ENCODE data around the gene PHF14.
"Not testable (repeated sequence)": the region's sequence is repeated elsewhere in the genome, so short reads cannot be mapped to it uniquely, and the experiment has no call there.

PHF14 gene, protein sequence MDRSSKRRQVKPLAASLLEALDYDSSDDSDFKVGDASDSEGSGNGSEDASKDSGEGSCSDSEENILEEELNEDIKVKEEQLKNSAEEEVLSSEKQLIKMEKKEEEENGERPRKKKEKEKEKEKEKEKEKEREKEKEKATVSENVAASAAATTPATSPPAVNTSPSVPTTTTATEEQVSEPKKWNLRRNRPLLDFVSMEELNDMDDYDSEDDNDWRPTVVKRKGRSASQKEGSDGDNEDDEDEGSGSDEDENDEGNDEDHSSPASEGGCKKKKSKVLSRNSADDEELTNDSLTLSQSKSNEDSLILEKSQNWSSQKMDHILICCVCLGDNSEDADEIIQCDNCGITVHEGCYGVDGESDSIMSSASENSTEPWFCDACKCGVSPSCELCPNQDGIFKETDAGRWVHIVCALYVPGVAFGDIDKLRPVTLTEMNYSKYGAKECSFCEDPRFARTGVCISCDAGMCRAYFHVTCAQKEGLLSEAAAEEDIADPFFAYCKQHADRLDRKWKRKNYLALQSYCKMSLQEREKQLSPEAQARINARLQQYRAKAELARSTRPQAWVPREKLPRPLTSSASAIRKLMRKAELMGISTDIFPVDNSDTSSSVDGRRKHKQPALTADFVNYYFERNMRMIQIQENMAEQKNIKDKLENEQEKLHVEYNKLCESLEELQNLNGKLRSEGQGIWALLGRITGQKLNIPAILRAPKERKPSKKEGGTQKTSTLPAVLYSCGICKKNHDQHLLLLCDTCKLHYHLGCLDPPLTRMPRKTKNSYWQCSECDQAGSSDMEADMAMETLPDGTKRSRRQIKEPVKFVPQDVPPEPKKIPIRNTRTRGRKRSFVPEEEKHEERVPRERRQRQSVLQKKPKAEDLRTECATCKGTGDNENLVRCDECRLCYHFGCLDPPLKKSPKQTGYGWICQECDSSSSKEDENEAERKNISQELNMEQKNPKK

DNA sequence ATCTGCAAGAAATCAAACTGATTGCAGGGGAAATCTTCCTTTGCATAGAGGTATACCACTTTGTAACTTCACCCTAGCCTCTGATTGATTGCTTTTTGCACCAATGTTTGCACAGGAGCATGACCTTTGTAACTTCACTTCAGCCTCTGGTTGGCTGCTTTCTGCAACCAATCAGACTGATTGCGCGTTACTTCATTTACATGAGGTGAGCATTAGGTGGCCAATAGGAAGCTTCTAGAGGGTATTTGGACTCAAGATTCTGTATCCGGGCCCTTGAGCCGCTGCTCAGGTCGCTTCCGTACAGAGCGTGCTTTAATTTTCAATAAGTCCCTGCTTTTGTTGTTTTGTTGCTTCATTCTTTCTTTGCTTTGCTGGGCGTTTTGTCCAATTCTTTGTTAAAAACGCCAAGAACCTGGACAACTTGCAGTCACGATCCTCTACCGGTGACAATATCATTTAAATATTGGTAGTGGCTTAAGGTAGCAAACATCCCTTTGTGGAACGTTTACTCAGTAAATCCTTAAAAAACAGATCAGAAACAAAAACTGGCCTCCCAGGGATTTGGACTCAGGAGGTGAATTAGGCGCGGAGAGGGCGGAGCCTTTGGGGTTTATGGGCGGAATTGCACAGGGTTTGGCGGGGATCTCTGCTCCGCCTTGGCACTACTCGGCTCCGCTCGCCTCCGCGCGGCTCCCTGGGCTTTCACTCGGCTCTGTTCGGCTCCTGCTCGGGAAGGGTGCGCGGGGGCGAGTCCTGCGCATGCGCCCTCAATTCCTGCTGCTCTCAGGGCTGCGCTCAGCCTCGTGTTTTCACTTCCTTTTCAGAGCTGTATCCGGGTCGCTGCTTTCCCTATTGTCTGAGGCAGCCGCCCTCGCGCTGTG lies at the start of gene PHF14:
PHF14 (plus strand) TSS at position 812 of the 881 bp plus-strand sequence. CDS start 452 bp downstream, outside the sequence.
- no peaks in the 10 kb centered on the region for H3K27me3 ChIP-seq (replicated peaks)
- DNase-seq = peak; percentile 96
- peak within 1 kb of the TSS; percentile 45 for H3K27ac ChIP-seq
- in situ Hi-C loops (cut with HindIII; ENCODE audit: low pct_ligation_motif_present, low sequenced_read_pairs) = no loop called here
- H3K36me3 ChIP-seq (replicated peaks) = no peaks in the 10 kb centered on the region
- H3K4me3 ChIP-seq (ENCODE audit: low read depth, low read length) = peak within 1 kb of the TSS; percentile 83
- TF ChIP-seq, protein P1, sequence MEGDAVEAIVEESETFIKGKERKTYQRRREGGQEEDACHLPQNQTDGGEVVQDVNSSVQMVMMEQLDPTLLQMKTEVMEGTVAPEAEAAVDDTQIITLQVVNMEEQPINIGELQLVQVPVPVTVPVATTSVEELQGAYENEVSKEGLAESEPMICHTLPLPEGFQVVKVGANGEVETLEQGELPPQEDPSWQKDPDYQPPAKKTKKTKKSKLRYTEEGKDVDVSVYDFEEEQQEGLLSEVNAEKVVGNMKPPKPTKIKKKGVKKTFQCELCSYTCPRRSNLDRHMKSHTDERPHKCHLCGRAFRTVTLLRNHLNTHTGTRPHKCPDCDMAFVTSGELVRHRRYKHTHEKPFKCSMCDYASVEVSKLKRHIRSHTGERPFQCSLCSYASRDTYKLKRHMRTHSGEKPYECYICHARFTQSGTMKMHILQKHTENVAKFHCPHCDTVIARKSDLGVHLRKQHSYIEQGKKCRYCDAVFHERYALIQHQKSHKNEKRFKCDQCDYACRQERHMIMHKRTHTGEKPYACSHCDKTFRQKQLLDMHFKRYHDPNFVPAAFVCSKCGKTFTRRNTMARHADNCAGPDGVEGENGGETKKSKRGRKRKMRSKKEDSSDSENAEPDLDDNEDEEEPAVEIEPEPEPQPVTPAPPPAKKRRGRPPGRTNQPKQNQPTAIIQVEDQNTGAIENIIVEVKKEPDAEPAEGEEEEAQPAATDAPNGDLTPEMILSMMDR (IDR thresholded peaks at IDR 0.05; ENCODE audit: low read depth, low read length, missing control alignments) = no peak

- in situ Hi-C loops (cut with HindIII; ENCODE audit: low pct_ligation_motif_present, low sequenced_read_pairs) = no loop called here
- Histone ChIP-seq H3K4me3 (ENCODE audit: low read depth, low read length) (no peak overlapping the region), H3K27ac (no peak overlapping the region), H3K36me3 (replicated peaks) (no peaks in the 10 kb centered on the region), H3K27me3 (replicated peaks) (no peaks in the 10 kb centered on the region)
- no peak for DNase-seq
- TF ChIP-seq, protein P1 (IDR thresholded peaks at IDR 0.05; ENCODE audit: low read depth, low read length, missing control alignments) = no peak
Measured at GRCh38 chr7:10924370-10924769, 49.3 kb upstream of the PHF14 start.

GRCh38 chr7:10928203-10928602 lies 45.5 kb upstream of the PHF14 start:
- not testable (repeated sequence) for H3K27me3 ChIP-seq (replicated peaks); H3K36me3 ChIP-seq (replicated peaks)

GRCh38 chr7:10930551-10930950 lies 43.1 kb upstream of the PHF14 start:
- Histone ChIP-seq H3K27ac (no peak overlapping the region), H3K4me3 (ENCODE audit: low read depth, low read length) (no peak overlapping the region), H3K36me3 (replicated peaks) (peaks cover 10% of the 10 kb centered on the region), H3K27me3 (replicated peaks) (no peaks in the 10 kb centered on the region)
- no peak for DNase-seq
- in situ Hi-C loops (cut with HindIII; ENCODE audit: low pct_ligation_motif_present, low sequenced_read_pairs) = no loop called here
- TF ChIP-seq, protein P1 (IDR thresholded peaks at IDR 0.05; ENCODE audit: low read depth, low read length, missing control alignments) = no peak

More at GRCh38 chr7:10928203-10928602, 45.5 kb upstream of the PHF14 start:
- DNase-seq; in situ Hi-C loops (cut with HindIII; ENCODE audit: low pct_ligation_motif_present, low sequenced_read_pairs); H3K27ac ChIP-seq; H3K4me3 ChIP-seq (ENCODE audit: low read depth, low read length): not testable (repeated sequence)

DNA sequence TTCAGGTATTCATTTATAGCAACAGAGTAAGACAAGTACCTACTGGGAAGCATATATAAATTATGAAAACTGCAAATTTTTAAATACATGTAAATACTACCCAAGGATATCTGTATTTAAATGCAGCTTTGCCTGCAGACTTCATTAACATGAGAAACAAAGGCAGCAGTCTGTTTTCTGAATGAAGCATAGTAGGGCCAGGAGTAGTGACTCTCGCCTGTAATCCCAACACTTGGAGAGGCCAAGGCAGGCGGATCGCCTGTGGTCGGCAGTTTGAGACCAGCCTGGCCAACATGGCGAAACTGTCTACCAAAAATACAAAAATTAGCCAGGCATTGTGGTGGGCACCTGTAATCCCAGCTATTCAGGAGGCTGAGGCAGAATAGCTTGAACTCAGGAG lies 42.5 kb upstream of the PHF14 start:
- no peak for DNase-seq
- Histone ChIP-seq H3K27me3 (replicated peaks) (no peaks in the 10 kb centered on the region), H3K27ac (no peak overlapping the region), H3K4me3 (ENCODE audit: low read depth, low read length) (no peak overlapping the region), H3K36me3 (replicated peaks) (peaks cover 10% of the 10 kb centered on the region)
- TF ChIP-seq, protein P1 (IDR thresholded peaks at IDR 0.05; ENCODE audit: low read depth, low read length, missing control alignments) = no peak
- in situ Hi-C loops (cut with HindIII; ENCODE audit: low pct_ligation_motif_present, low sequenced_read_pairs) = no loop called here

Measured in brain microvascular endothelial cell (primary cell).